Measurements from ENCODE around the gene LCE3E.

LCE3E gene

DNA sequence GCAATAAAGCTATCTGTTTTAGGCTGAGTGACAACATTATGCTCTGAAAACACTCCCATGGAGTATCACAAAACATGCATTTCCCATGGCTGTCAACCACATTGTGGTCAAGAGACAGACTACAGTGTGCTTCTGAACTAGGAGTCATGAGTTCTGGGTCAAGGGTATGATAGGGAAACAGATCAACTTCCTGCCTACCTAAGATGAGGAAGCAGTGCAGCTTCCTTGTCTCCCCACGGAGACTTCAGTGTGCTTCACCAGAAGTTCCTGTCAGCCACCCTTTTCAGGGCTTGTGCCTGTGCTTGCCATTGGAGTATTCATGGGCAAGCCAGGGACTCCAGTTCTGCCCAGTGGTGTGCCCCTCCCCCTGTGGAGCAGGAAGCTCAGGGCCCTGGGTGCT is 19.9 kb downstream of the LCE3E start:
- no peak overlapping the region for H2BK15ac ChIP-seq (ENCODE audit: low read depth, poor library complexity, severe bottlenecking)
- no peak overlapping the region for H3K14ac ChIP-seq (ENCODE audit: low read length in 2 of 2)
- H2AK5ac ChIP-seq (ENCODE audit: low read length, severe bottlenecking): no peak overlapping the region
- no peaks in the 10 kb centered on the region for H3K4me1 ChIP-seq (ENCODE audit: control insufficient read depth, insufficient read depth, low read depth, low read length)
- H3K4me2 ChIP-seq (ENCODE audit: low read length, poor library complexity, severe bottlenecking): no peak overlapping the region
- no peak overlapping the region for H3K9ac ChIP-seq (ENCODE audit: low read length)
- WGBS: 18% methylated on average over 1 of the region's 1 CpG
- no peaks in the 10 kb centered on the region for H3K36me3 ChIP-seq (ENCODE audit: control insufficient read depth in 1 of 2, insufficient read depth in 2 of 2, low read depth in 1 of 2, low read length in 2 of 2)
- H3K9me3 ChIP-seq (ENCODE audit: control insufficient read depth, low read length): no peaks in the 10 kb centered on the region
- H3K18ac ChIP-seq (ENCODE audit: low read depth in 1 of 2, low read length in 2 of 2): no peak overlapping the region
- no peaks in the 10 kb centered on the region for H3K27me3 ChIP-seq (ENCODE audit: control insufficient read depth in 1 of 2, insufficient read depth in 1 of 2, low read length in 2 of 2)
- no peak for DNase-seq
- H3K27ac ChIP-seq (ENCODE audit: low read length, poor library complexity, severe bottlenecking): no peak overlapping the region
- no peaks in the 10 kb centered on the region for H3K79me1 ChIP-seq (replicated peaks; ENCODE audit: low read length, poor library complexity, severe bottlenecking)
- no peak overlapping the region for H2BK12ac ChIP-seq (ENCODE audit: low read length in 2 of 2)
- no peak overlapping the region for H3K4me3 ChIP-seq (ENCODE audit: insufficient read depth in 1 of 2, low read depth in 1 of 2, low read length in 2 of 2)
- no peak overlapping the region for H2AFZ ChIP-seq (ENCODE audit: low read depth, low read length)
- H3K4ac ChIP-seq (ENCODE audit: low read depth in 1 of 2, low read length in 2 of 2): no peak overlapping the region
- no peak overlapping the region for H4K91ac ChIP-seq (ENCODE audit: low read length)
- no peak overlapping the region for H2BK120ac ChIP-seq (ENCODE audit: low read depth, low read length)
- H2BK5ac ChIP-seq (ENCODE audit: low read depth, low read length, poor library complexity, severe bottlenecking): no peak overlapping the region
- H4K8ac ChIP-seq (ENCODE audit: low read length): no peak overlapping the region
- no peak overlapping the region for H3K23ac ChIP-seq (ENCODE audit: low read length in 2 of 2)

DNA sequence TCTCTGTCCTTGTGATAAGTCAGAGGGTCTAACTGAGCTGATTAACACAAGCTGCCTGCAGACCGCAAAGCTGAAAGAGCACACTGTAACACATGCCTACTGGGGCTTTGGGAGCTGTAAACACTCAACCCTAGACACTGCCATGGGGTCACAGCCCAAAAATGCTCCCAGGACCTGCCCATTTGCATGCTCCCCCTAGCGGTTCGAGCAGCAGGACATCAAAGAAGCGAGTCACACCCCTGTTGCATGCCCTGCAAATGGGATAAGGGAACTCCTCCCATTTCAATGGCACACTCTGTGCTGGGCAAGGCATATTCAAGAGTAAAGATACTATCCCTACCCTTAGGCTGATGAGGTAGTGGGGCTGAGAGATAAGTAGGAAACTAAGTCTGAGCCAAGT is 22.8 kb downstream of the LCE3E start:
- Histone ChIP-seq H3K9ac (ENCODE audit: low read length) (no peak overlapping the region), H2BK120ac (ENCODE audit: low read depth, low read length) (no peak overlapping the region), H3K18ac (ENCODE audit: low read depth in 1 of 2, low read length in 2 of 2) (no peak overlapping the region), H3K4me3 (ENCODE audit: insufficient read depth in 1 of 2, low read depth in 1 of 2, low read length in 2 of 2) (no peak overlapping the region), H3K27me3 (ENCODE audit: control insufficient read depth in 1 of 2, insufficient read depth in 1 of 2, low read length in 2 of 2) (no peaks in the 10 kb centered on the region), H4K8ac (ENCODE audit: low read length) (no peak overlapping the region), H4K91ac (ENCODE audit: low read length) (no peak overlapping the region), H3K9me3 (ENCODE audit: control insufficient read depth, low read length) (no peaks in the 10 kb centered on the region), H2AFZ (ENCODE audit: low read depth, low read length) (no peak overlapping the region), H3K36me3 (ENCODE audit: control insufficient read depth in 1 of 2, insufficient read depth in 2 of 2, low read depth in 1 of 2, low read length in 2 of 2) (no peaks in the 10 kb centered on the region), H3K23ac (ENCODE audit: low read length in 2 of 2) (no peak overlapping the region), H3K4me2 (ENCODE audit: low read length, poor library complexity, severe bottlenecking) (no peak overlapping the region), H3K27ac (ENCODE audit: low read length, poor library complexity, severe bottlenecking) (no peak overlapping the region), H2BK5ac (ENCODE audit: low read depth, low read length, poor library complexity, severe bottlenecking) (no peak overlapping the region), H3K14ac (ENCODE audit: low read length in 2 of 2) (no peak overlapping the region), H2AK5ac (ENCODE audit: low read length, severe bottlenecking) (no peak overlapping the region), H3K79me1 (replicated peaks; ENCODE audit: low read length, poor library complexity, severe bottlenecking) (no peaks in the 10 kb centered on the region), H3K4ac (ENCODE audit: low read depth in 1 of 2, low read length in 2 of 2) (no peak overlapping the region), H2BK15ac (ENCODE audit: low read depth, poor library complexity, severe bottlenecking) (no peak overlapping the region), H2BK12ac (ENCODE audit: low read length in 2 of 2) (no peak overlapping the region), H3K4me1 (ENCODE audit: control insufficient read depth, insufficient read depth, low read depth, low read length) (no peaks in the 10 kb centered on the region)
- DNase-seq: no peak
- WGBS: 84% methylated on average over 4 of the region's 4 CpGs

DNA sequence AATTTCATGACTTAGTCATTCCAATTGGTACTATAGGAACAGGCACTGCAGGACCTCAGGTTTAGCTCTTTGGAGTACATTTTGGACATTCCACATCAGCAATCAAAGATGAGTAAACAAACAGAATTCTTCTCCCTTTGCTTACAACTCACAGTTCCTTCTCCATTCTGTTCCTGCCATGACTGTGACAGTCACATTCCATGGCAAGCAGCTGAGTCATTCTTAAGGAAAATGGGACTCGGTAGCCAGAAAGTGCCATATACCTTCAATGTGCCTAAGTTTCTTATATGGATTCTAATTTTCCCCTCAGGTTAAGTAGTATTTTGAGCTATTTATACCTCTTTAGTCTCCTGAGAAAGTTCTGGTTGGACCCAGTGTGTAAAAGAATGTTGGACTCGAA is 26.7 kb downstream of the LCE3E start:
- Histone ChIP-seq H3K18ac (ENCODE audit: low read depth in 1 of 2, low read length in 2 of 2) (no peak overlapping the region), H2BK5ac (ENCODE audit: low read depth, low read length, poor library complexity, severe bottlenecking) (no peak overlapping the region), H3K4me2 (ENCODE audit: low read length, poor library complexity, severe bottlenecking) (no peak overlapping the region), H4K8ac (ENCODE audit: low read length) (no peak overlapping the region), H3K27me3 (ENCODE audit: control insufficient read depth in 1 of 2, insufficient read depth in 1 of 2, low read length in 2 of 2) (peaks cover 0 to 9% of the 10 kb centered on the region in 2 experiments), H3K4me3 (ENCODE audit: insufficient read depth in 1 of 2, low read depth in 1 of 2, low read length in 2 of 2) (no peak overlapping the region), H3K9ac (ENCODE audit: low read length) (no peak overlapping the region), H3K27ac (ENCODE audit: low read length, poor library complexity, severe bottlenecking) (no peak overlapping the region), H2AK5ac (ENCODE audit: low read length, severe bottlenecking) (no peak overlapping the region), H3K36me3 (ENCODE audit: control insufficient read depth in 1 of 2, insufficient read depth in 2 of 2, low read depth in 1 of 2, low read length in 2 of 2) (no peaks in the 10 kb centered on the region), H3K4ac (ENCODE audit: low read depth in 1 of 2, low read length in 2 of 2) (no peak overlapping the region), H3K9me3 (ENCODE audit: control insufficient read depth, low read length) (no peaks in the 10 kb centered on the region), H2AFZ (ENCODE audit: low read depth, low read length) (no peak overlapping the region), H3K23ac (ENCODE audit: low read length in 2 of 2) (no peak overlapping the region), H4K91ac (ENCODE audit: low read length) (no peak overlapping the region), H2BK15ac (ENCODE audit: low read depth, poor library complexity, severe bottlenecking) (no peak overlapping the region), H3K14ac (ENCODE audit: low read length in 2 of 2) (no peak overlapping the region), H2BK120ac (ENCODE audit: low read depth, low read length) (no peak overlapping the region), H2BK12ac (ENCODE audit: low read length in 2 of 2) (no peak overlapping the region), H3K4me1 (ENCODE audit: control insufficient read depth, insufficient read depth, low read depth, low read length) (no peaks in the 10 kb centered on the region), H3K79me1 (replicated peaks; ENCODE audit: low read length, poor library complexity, severe bottlenecking) (no peaks in the 10 kb centered on the region)
- no CpG with 5 or more reads among the region's 2 CpGs for WGBS
- no peak for DNase-seq

- no peak for DNase-seq
- H2BK5ac ChIP-seq (ENCODE audit: low read depth, low read length, poor library complexity, severe bottlenecking): no peak overlapping the region
- WGBS: 38% methylated on average over 4 of the region's 4 CpGs
- H3K18ac ChIP-seq (ENCODE audit: low read depth in 1 of 2, low read length in 2 of 2): no peak overlapping the region
- H3K4ac ChIP-seq (ENCODE audit: low read depth in 1 of 2, low read length in 2 of 2): no peak overlapping the region
- H2BK15ac ChIP-seq (ENCODE audit: low read depth, poor library complexity, severe bottlenecking): no peak overlapping the region
- H3K36me3 ChIP-seq (ENCODE audit: control insufficient read depth in 1 of 2, insufficient read depth in 2 of 2, low read depth in 1 of 2, low read length in 2 of 2): no peaks in the 10 kb centered on the region
- H3K14ac ChIP-seq (ENCODE audit: low read length in 2 of 2): no peak overlapping the region
- no peak overlapping the region for H3K23ac ChIP-seq (ENCODE audit: low read length in 2 of 2)
- no peak overlapping the region for H2BK12ac ChIP-seq (ENCODE audit: low read length in 2 of 2)
- H4K8ac ChIP-seq (ENCODE audit: low read length): no peak overlapping the region
- peaks cover 0 to 13% of the 10 kb centered on the region in 2 experiments for H3K27me3 ChIP-seq (ENCODE audit: control insufficient read depth in 1 of 2, insufficient read depth in 1 of 2, low read length in 2 of 2)
- H3K9me3 ChIP-seq (ENCODE audit: control insufficient read depth, low read length): no peaks in the 10 kb centered on the region
- no peak overlapping the region for H2AK5ac ChIP-seq (ENCODE audit: low read length, severe bottlenecking)
- H3K4me2 ChIP-seq (ENCODE audit: low read length, poor library complexity, severe bottlenecking): no peak overlapping the region
- H2BK120ac ChIP-seq (ENCODE audit: low read depth, low read length): no peak overlapping the region
- no peak overlapping the region for H3K27ac ChIP-seq (ENCODE audit: low read length, poor library complexity, severe bottlenecking)
- H2AFZ ChIP-seq (ENCODE audit: low read depth, low read length): no peak overlapping the region
- no peaks in the 10 kb centered on the region for H3K79me1 ChIP-seq (replicated peaks; ENCODE audit: low read length, poor library complexity, severe bottlenecking)
- no peak overlapping the region for H3K9ac ChIP-seq (ENCODE audit: low read length)
- no peak overlapping the region for H4K91ac ChIP-seq (ENCODE audit: low read length)
- no peak overlapping the region for H3K4me3 ChIP-seq (ENCODE audit: insufficient read depth in 1 of 2, low read depth in 1 of 2, low read length in 2 of 2)
- H3K4me1 ChIP-seq (ENCODE audit: control insufficient read depth, insufficient read depth, low read depth, low read length): no peaks in the 10 kb centered on the region
These were observed 29.1 kb downstream of the LCE3E start for GRCh38 chr1:152537496-152537895.
